GM19397 (cell line): ENCODE data around the gene MBNL1.

ENCODE experiments used
- ATAC-seq: cut with Tn5 transposase; IDR thresholded peaks from one replicate; pipeline ENCODE4 v1.9.1; 2021; ENCODE audit warnings: mild to moderate bottlenecking, moderate library complexity; ENCODE audit not compliant: unreplicated experiment

The MBNL1 gene

DNA sequence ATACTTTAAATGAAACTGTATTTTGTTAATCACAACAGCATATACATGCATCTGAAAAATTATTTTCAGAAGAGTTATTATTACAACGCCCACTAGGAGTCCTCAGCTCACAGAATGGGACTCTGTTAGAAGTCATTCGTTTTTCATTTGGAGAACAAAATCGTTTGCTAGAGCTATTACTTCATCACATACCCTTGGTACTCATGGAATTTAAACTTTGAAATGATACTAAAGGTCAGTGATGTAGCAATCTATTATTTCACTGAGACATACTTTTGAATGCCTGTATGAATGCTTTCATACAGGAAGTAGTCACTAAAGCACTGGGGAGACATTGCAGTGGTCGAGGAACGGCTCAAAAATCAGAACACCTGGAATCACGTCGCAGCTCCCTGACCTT lies 198.1 kb downstream of the MBNL1 start:
- no peak for ATAC-seq

DNA sequence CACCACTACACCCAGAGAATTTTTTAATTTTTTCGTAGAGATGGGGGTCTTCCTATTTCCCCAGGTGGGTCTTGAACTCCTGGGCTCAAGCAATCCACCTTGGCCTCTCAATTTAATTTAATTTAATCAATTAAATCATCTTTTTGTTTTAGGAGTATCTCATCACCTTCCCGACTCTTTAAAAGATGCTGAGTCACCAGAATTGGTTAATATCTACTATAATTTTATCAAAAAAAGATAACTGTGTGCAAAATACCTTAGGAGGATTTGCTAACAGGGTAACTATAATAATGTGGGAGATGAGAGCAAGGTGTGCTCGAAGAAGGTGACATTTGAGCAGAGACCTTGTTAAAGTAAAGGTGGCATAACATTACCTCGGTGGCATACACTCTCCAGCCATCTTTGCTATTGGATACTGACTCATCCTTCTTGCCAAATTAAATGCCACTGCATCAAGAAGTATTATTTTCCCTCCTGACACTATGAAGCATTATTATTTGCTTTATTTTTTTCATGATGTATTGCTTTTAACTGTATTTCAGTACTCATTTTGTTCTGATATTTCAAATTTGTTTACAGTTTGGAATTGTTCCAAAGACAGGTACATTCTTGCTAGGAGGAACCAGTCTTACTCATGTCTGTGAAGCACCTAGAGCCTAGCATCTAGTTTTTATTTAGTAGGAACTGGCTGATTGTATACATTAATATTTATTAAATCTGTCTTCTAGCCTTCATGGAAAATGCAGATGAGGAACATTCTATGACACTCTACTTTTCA lies 200.7 kb downstream of the MBNL1 start:
- ATAC-seq: no peak

- ATAC-seq: no peak
Observed at GRCh38 chr3:152470095-152470494, 201.4 kb downstream of the MBNL1 start.

DNA sequence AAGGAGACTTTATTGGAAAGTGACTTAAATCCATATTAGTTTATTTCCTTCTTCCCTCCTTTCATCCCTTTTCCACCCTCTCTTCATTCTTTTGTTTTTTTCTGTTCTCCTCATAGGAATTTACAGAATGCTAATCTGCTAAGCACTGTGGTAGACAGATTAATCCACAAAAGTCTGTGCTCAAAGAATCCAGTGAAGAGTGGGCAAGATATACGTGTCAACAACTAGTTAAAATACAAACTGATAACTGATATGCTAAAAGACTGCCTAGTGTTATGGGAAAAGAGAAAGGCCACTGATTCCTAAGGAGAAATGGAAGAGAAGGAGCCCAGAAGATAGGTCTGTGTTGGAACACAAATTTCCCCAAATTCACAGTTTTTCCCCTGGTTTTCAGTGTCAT lies 202.2 kb downstream of the MBNL1 start:
- ATAC-seq: no peak

- peak; percentile 71 for ATAC-seq
Observed at GRCh38 chr3:152471814-152472671, 203.3 kb downstream of the MBNL1 start.

- no peak for ATAC-seq
Observed at GRCh38 chr3:152472672-152472954, 203.9 kb downstream of the MBNL1 start.

DNA sequence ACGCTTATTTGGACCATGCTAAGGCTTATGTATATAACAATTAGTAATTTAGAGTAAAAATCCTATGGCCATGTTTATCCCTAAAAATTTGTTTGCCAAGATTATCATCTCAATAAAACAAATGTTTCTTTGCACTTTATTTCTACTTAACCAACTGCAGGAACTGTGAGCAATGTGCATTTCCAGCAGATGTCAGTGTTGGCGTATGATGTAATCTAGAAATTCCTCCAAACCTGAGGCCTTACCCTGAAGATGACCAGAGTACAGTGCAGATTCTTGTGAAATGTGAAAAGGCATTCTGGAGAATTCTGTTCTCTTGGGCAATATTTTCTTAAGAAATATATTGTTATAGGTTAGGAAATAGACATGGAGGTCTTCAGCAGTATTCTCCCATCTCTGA lies 205.9 kb downstream of the MBNL1 start:
- ATAC-seq: no peak

GRCh38 chr3:152477422-152477821 lies 208.7 kb downstream of the MBNL1 start:
- ATAC-seq: no peak

GRCh38 chr3:152480282-152480953 lies 211.7 kb downstream of the MBNL1 start:
- peak; percentile 88 for ATAC-seq

DNA sequence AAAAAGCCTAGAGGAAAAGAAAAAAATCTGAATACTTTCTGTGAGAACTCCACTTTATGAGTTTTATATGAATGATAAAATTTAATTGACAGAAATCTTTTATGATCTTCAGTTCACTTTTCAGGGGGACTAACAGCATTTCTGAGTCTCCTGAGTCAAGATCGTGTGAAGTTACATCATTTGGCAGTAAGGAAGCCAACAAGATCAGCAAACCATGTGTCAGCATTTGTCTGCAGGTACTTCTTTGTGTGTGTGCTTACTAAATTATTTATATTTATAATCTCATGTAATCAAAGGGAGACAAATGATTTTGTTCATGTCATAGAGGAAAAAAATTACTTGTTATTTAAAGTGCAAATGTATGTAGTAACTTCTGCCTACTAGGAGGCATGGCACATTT lies 217.6 kb downstream of the MBNL1 start:
- no peak for ATAC-seq

DNA sequence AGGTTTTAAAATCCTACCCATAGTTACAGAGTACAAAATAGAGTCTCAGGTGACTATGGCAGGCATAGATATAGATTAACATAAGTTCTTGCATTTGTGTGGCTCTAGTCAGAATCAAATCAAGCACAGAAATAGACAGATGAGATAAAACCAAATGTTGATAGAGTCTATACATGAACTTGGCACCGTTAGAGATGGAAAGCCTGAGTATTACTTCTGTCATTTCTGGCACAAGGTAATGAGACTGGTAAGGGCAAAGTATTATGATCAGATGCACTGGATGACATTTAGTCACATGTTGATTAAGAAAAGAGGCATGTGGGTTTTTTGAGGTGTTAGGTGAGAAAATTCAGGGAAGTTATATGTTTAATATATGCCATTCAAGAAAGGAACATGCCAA lies 219.7 kb downstream of the MBNL1 start:
- ATAC-seq: no peak

DNA sequence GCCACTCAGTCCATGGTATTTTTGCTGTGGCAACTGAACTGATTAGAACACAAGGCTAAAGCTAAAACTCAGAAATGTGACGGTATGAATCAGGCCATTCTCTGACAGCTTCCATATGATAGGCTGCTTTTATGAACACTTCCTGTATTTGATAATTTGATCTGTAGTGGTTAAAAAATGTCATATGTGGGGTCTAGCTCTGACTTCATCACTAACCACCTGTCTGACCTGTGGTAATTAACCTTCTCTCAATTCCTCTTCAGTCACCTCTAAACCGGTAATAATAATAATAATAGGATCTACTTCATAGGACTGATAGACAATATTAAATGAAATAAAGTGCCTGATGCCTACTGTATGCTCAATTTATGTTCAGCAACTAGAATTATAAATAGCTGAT lies 223.2 kb downstream of the MBNL1 start:
- no peak for ATAC-seq

GRCh38 chr3:152496286-152496685 lies 227.6 kb downstream of the MBNL1 start:
- ATAC-seq: no peak

DNA sequence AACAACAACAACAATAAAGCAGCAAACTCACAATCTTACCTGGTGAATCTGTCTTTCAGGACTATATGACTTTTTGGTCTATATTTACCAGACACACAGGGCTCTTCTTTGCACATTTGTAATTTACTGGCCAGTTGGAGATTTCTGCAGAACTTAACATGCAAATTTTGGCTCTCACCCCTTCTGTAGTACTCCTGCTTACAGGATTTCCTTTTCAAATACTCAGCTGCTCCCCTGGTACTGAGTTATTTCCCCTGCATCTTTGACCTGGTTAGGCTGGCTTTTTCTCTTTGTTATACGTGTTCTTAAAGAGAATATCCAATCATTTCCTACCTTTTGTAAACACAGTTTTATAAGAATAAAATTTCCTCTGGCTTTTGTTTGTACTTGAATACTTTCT lies 228.0 kb downstream of the MBNL1 start:
- peak; percentile 48 for ATAC-seq

GRCh38 chr3:152497457-152497856 lies 228.7 kb downstream of the MBNL1 start:
- ATAC-seq: no peak

GRCh38 chr3:152497890-152498289 lies 229.2 kb downstream of the MBNL1 start:
- no peak for ATAC-seq

DNA sequence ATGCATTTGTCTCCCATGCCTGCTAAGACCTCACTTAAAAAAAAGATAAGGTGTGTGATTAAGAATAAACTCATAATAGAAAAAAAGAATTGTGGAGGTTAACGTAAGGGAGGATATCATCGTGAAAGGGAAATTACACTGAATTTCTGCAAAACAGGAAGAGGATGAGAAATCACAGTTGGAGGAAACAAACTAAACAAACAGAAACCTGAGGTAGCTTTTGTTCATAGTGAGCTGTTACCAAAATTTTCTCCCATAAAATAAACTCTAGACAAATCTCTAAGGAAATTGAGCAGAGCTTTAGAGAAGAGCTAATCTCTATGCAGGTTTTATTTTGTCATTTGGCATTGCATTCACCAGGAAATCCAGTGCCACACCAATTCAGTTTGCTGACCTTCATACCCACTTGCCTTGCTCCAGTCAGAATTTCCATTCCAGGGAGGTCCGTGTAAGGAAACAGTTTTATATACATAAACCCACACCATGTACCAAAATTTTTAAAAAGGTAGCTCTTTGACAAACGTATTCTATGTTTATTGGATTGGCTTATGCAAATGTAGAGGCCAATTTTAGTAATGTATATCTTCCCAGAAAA lies 231.2 kb downstream of the MBNL1 start:
- no peak for ATAC-seq

GRCh38 chr3:152505926-152506325 lies 237.2 kb downstream of the MBNL1 start:
- peak; percentile 89 for ATAC-seq

DNA sequence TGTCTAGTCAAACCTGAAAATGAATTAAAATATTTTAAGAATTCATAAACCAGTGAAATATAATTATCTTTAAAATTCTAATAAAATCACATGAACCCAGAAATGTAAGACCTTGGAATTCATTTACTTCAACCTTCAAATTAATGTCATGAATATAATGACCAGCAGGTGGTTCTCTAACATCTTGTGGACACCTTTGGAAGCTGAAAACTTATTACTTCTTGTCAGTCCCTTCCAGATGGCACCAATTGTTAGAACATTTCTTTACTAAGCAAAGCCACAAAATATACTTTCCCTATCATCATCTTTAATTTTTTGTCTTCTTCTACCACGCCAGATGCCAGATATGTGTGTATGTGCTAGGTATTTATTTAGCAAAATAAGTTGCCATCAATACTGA lies 240.0 kb downstream of the MBNL1 start:
- no peak for ATAC-seq

- ATAC-seq: peak; percentile 62
Observed at GRCh38 chr3:152511904-152512303, 243.2 kb downstream of the MBNL1 start.

DNA sequence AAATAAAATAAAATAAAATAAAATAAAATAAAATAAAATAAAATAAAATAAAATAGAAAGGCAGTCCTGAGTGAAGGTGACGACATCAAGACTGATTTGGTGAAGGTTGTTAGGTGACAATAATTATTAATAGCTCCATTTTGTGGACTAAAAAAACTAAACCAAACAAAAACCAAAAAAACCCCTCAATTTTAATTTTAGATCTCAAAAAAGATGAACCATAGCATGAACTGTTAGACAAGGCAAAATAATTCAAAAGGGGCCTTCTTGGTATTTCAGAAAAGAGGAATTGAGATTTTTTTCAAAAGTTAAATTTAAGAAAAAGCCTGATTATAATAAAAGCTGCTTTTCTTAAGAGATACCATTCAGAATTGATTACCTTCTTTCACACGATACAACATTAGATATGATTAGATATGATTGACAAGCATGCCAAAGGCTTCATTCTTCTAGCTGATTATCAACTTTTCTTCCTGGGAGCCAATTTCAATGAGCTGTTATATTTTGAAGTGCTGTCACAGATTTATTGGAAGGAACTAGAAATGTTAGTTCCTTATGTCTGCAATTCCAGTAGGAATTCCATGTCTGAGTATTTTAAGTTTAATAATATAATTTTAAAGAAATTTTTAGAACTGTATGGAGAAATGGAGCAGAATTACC lies 244.7 kb downstream of the MBNL1 start:
- no peak for ATAC-seq
